Neural cell (in vitro differentiated cells): ENCODE results near the gene FSCN2.

Source experiments
- EP300 ChIP-seq: fragments of 450-650 bp; conservative IDR thresholded peaks from 2 replicates; pipeline ENCODE4 v1.6.1; 2014; ENCODE audit warnings: antibody characterized with exemption, mild to moderate bottlenecking, moderate library complexity; ENCODE audit not compliant: poor library complexity, severe bottlenecking
- EZH2 ChIP-seq: fragments of 200-600, 300-800 bp; shearing (Covaris generic), sonication (generic); IDR thresholded peaks from 2 replicates; pipeline ENCODE4 v1.6.1; 2014; ENCODE audit warnings: antibody characterized with exemption, low read length, borderline replicate concordance, mild to moderate bottlenecking; ENCODE audit not compliant: insufficient read depth, poor library complexity, severe bottlenecking
- MXI1 ChIP-seq: fragments of 450-650 bp; conservative IDR thresholded peaks from 2 replicates; pipeline ENCODE4 v1.6.1; 2014; ENCODE audit warnings: antibody characterized with exemption, mild to moderate bottlenecking; ENCODE audit not compliant: poor library complexity, severe bottlenecking
- POLR2AphosphoS5 ChIP-seq: IDR thresholded peaks from 2 replicates; pipeline ENCODE4 v1.6.1; 2012
- RAD21 ChIP-seq: fragments of 450-650 bp; conservative IDR thresholded peaks from 2 replicates; pipeline ENCODE4 v1.6.1; 2014; ENCODE audit warnings: antibody characterized with exemption, mild to moderate bottlenecking, moderate library complexity
- SMC3 ChIP-seq: fragments of 450-650 bp; conservative IDR thresholded peaks from 2 replicates; pipeline ENCODE4 v1.6.1; 2014; ENCODE audit warnings: antibody characterized with exemption, mild to moderate bottlenecking, moderate library complexity; ENCODE audit not compliant: poor library complexity
- TAF1 ChIP-seq: IDR thresholded peaks from 2 replicates; pipeline ENCODE4 v1.6.1; 2012; ENCODE audit warnings: low read depth
- TF ChIP-seq, protein P1 (sequence below): fragments of 450-650 bp; IDR thresholded peaks from 2 replicates; pipeline ENCODE4 v1.5.1; 2014; ENCODE audit warnings: antibody characterized with exemption, mild to moderate bottlenecking, moderate library complexity; ENCODE audit not compliant: poor library complexity, severe bottlenecking
- TF ChIP-seq, protein P2 (sequence below): IDR thresholded peaks from 2 replicates; pipeline ENCODE4 v1.6.1; 2012; ENCODE audit warnings: borderline replicate concordance

DNA sequence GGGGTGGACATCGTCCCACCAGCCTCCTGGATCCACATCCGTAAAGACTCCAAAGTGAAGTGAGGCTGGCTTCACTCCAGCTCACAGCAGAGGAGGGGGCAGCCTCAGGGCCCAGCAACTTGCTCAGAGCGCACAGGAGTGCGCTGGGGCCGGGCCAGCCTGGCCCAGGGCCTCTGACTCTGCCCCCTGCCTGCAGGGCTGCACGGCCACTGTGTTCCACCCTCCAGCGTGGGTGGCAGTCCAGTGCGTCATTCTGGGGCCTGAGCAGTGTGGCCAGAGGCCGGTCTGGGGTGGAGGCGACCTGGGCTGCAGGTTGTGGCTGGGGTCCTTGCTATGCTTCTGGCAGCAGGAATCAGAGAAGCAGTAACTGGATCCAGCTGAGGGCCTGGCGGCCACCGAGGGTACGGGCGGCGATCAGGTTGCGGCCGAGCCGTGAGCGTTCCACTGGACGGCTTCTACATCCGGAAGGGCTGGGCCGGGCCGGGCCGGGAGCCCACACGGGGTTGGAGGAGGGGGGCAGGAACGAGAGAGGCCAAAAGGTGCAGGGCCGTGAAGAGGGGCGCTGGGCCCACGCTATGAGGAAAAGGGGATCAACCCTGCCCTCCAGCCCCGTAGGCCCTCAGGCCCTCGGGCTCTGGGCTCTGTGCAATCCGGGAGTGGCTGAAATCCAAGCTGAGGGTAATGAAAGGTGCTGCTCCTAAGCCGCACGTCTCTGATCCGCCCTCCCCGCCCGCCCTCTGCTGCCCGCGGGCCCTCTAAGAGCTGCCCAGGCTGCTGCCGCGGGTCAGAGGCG is at the start of gene FSCN2:
- TF ChIP-seq, protein P1, sequence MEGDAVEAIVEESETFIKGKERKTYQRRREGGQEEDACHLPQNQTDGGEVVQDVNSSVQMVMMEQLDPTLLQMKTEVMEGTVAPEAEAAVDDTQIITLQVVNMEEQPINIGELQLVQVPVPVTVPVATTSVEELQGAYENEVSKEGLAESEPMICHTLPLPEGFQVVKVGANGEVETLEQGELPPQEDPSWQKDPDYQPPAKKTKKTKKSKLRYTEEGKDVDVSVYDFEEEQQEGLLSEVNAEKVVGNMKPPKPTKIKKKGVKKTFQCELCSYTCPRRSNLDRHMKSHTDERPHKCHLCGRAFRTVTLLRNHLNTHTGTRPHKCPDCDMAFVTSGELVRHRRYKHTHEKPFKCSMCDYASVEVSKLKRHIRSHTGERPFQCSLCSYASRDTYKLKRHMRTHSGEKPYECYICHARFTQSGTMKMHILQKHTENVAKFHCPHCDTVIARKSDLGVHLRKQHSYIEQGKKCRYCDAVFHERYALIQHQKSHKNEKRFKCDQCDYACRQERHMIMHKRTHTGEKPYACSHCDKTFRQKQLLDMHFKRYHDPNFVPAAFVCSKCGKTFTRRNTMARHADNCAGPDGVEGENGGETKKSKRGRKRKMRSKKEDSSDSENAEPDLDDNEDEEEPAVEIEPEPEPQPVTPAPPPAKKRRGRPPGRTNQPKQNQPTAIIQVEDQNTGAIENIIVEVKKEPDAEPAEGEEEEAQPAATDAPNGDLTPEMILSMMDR: no peak
- TF ChIP-seq POLR2AphosphoS5 (no peak), RAD21 (no peak), EZH2 (no peak), TAF1 (no peak), SMC3 (no peak), MXI1 (no peak), EP300 (no peak)
- TF ChIP-seq, protein P2, sequence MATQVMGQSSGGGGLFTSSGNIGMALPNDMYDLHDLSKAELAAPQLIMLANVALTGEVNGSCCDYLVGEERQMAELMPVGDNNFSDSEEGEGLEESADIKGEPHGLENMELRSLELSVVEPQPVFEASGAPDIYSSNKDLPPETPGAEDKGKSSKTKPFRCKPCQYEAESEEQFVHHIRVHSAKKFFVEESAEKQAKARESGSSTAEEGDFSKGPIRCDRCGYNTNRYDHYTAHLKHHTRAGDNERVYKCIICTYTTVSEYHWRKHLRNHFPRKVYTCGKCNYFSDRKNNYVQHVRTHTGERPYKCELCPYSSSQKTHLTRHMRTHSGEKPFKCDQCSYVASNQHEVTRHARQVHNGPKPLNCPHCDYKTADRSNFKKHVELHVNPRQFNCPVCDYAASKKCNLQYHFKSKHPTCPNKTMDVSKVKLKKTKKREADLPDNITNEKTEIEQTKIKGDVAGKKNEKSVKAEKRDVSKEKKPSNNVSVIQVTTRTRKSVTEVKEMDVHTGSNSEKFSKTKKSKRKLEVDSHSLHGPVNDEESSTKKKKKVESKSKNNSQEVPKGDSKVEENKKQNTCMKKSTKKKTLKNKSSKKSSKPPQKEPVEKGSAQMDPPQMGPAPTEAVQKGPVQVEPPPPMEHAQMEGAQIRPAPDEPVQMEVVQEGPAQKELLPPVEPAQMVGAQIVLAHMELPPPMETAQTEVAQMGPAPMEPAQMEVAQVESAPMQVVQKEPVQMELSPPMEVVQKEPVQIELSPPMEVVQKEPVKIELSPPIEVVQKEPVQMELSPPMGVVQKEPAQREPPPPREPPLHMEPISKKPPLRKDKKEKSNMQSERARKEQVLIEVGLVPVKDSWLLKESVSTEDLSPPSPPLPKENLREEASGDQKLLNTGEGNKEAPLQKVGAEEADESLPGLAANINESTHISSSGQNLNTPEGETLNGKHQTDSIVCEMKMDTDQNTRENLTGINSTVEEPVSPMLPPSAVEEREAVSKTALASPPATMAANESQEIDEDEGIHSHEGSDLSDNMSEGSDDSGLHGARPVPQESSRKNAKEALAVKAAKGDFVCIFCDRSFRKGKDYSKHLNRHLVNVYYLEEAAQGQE: no peak
